Endometrial microvascular endothelial cells (primary cell): ENCODE measurements around the gene EME1. TPM values are rescaled to one million over a fixed set of nuclear protein-coding genes. Genes with fewer than 3 reads are reported as not detected.
"Not testable (repeated sequence)": the region's sequence is repeated elsewhere in the genome, so short reads cannot be mapped to it uniquely, and the experiment has no call there.

Experiments
- in situ Hi-C: cut with HindIII; loops from 2 replicates; pipeline ENCODE4 v1.10.0; 2017; ENCODE audit warnings: low sequenced_read_pairs, low pct_unique_long_range_greater_than_20kb; ENCODE audit errors: inconsistent ontology term
- total RNA-seq: library from RNA; depleted of rRNA; stranded (reverse); fragments of >200 nt; gene quantifications from one replicate; pipeline ENCODE4 v1.2.3, GENCODE V29; 2015; ENCODE audit errors: inconsistent ontology term

EME1 gene
- total RNA-seq, 1 donor from 2014 or later = 3.1 TPM

DNA sequence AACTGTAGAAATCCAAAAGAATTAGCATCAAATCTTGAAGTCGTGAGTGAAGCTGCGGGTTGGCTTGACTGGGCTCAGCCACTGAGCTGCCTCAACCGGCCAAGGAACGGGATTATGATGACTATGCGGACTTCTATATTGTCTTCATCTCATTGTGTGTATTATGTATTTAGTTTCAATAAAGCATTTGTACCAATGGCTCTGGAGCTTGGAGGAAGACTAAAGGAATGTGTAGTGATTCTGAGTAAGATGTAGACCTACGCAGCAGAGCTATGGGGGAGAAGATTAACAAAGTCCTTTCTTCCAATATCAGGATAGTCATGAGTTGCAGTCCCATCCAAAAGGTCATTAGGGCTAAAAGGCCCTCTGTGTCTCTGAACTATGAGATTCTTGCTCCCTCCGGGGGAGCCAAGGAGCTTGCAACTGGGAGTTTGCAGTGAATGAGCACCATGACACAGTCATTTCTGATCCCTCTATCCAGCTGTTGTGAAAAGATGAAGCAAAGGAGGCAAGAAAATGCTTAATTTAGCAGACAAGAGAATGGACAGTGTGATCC, 8.3 kb downstream of the EME1 start:
- in situ Hi-C loops = no loop called here

GRCh38 chr17:50381920-50382319, 8.9 kb downstream of the EME1 start:
- in situ Hi-C loops = no loop called here

GRCh38 chr17:50382931-50383330, 9.9 kb downstream of the EME1 start:
- in situ Hi-C loops = no loop called here

DNA sequence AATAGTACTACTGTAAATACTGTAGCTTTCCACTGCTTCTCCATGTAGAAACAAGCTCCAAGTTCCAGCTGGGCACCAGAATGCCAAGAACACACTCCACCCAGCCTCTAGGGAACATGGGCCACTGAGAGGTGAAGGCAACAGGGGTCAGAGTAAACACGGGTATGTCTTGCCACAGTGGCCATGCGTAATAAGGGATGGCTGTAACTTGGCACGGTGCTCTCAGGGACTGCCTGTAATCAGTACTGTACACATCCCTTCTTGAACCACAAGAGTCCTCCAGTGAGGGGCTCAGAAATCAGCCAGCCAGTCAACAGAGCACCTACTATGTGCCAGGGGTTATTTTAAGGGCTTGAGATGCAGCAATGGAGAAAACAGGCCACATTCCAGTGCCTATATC, 13.5 kb downstream of the EME1 start:
- in situ Hi-C loops = no loop called here

DNA sequence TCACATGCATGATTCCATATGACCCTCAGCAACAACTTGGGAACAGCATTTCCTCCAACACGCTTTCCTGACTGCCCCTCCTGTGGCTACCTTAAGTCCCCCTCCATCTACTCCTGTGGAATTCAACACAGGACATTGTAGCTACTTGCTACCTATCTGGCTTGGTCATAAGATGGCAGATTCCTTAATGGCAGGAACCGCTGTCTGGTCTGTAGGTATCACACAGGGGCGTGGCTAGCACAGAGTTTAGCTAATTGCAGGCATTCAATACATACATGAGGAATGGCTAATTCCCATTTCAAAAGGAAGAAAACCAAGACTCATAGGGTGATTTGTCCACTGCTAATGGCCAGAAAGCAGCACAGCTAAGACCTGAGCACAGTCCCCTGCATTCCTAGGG, 15.7 kb downstream of the EME1 start:
- in situ Hi-C loops = no loop called here

DNA sequence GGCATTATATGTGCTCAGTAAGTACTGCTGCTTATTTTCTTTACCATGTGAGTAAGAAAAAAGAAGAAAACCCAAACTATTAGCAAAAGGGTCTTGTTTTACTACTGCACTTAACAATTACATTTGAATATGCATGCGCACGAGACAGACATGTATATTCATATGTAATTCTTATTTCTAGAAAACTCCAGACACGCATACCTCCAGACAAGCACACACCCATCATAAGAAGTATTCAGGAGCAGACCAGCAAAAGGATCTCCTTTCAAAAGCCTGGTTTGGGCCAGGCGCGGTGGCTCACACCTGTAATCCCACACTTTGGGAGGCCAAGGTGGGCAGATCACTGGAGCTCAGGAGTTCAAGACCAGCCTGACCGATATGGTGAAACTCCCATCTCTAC, 16.5 kb downstream of the EME1 start:
- in situ Hi-C loops = no loop called here

DNA sequence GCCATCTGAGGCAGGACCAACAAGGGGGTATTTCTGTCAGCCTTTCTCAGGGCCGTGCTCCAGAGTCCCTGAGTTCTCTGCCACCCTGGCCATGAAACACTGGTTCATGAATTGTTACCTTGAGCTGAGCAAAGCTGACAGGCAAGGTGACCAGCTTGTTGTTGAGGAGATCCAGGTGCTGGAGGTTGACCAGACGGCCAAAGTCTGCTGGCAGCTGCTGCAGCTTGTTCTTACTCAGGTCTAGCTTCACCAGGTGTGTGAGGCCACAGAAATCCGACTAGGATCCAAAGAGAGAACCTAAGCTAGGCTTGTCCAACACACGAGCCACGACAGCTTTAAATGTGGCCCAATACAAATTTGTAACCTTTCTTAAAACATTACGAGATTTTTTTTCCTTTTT, 19.6 kb downstream of the EME1 start:
- in situ Hi-C loops = no loop called here

GRCh38 chr17:50393700-50394099, 20.7 kb downstream of the EME1 start:
- in situ Hi-C loops = no loop called here

GRCh38 chr17:50394711-50395110, 21.7 kb downstream of the EME1 start:
- in situ Hi-C loops = no loop called here

DNA sequence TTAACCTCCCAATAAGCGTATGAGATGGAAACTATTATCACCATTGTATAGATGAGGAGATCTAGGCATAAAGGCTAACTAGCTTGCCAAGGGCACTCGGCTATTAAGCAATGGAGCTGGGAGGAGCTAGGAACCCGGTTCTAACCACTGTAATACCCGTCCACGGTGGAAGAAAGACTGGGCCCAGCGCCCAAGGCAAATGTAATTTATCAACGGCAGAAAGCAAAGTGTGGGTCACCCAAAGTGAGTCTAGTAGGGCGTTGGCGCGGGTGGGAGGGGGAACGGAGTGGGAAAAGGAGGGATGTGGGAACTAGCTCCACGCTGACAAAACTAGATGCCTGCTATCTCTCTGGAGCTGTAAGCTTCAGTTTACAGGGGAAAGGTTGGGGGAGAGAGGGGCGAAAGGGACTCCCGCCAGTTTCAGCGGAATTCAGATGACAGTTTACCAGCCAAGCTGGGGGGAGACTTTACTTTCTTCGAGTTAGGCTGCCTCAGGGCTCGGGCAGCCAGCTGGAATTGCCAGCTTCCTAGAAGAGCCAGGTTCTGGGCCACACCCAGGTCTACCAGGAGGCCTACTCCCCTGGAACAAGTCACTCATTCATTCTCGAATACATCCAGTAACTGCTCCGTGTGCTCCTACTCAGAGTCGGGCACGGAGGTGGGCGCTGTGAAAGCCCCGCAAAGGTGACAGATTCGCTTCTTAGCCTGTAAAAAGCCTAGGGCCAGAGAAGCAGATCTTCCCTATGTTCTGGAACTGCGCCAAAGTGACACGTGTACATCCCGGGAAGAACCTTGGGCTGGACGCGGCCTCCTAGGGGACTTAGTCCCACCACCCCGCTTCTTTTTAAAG, 23.5 kb downstream of the EME1 start:
- in situ Hi-C loops = no loop called here

- in situ Hi-C loops = no loop called here
These were observed 24.3 kb downstream of the EME1 start, which contains the start of gene LRRC59 for GRCh38 chr17:50397111-50397918. LRRC59 (minus strand) TSS chr17:50397523; CDS start chr17:50397317, 206 bp downstream.

- in situ Hi-C loops = no loop called here
These were observed 24.9 kb downstream of the EME1 start for GRCh38 chr17:50397919-50398285.

- in situ Hi-C loops = not testable (repeated sequence)
These were observed 25.6 kb downstream of the EME1 start for GRCh38 chr17:50398672-50399071.

DNA sequence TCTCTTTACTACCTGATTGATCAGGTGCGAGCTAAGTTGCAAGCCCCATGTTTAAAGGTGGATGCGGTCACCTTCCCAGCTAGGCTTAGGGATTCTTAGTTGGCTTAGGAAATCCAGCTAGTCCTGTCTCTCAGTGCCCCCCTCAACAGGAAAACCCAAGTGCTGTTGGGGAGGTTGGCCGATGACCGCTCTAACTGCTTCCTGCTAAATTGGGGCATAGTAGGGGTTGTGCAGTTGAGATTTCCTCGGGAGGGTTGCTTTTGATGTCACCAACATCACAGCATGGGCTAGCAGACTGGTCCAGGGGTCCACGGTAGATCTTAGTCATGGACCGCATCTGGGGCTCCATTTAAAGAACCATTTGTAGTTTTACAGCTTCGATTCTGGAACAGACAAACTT, 26.6 kb downstream of the EME1 start:
- in situ Hi-C loops = not testable (repeated sequence)

DNA sequence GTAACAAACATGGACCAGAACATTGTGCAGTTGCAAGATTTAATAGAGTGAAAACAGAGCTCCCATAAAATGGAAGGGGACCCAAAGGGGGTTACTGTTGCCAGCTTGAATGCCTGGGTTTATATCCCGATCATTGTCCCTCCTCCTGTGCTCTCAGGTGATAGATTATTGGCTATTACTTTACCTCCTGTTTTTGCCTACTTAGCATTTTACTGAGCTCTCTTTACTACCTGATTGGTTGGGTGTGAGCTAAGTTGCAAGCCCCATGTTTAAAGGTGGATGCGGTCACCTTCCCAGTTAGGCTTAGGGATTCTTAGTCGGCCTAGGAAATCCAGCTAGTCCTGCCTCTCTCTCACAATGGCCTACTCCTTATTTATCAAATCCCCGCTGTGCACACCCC, 32.3 kb downstream of the EME1 start:
- in situ Hi-C loops = not testable (repeated sequence)

DNA sequence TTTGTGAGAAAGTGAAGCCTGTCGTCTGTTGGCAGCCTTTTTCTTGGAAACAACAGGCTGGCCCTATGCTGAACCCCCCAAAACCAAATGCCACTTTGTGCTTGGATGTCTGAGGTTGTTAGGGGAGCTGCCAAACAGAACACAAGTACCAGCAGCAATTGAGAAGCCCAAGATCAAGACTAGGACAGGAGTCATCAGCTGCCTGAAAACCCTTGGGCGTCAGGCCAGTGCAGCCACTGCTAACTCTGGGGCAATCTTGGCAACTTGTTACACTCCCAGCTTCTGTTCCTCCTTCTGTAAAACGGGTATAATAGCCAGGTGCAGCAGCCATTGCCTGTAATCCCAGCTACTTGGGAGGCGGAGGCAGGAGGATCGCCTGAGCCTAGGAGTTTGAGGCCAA, 33.5 kb downstream of the EME1 start:
- in situ Hi-C loops = no loop called here

DNA sequence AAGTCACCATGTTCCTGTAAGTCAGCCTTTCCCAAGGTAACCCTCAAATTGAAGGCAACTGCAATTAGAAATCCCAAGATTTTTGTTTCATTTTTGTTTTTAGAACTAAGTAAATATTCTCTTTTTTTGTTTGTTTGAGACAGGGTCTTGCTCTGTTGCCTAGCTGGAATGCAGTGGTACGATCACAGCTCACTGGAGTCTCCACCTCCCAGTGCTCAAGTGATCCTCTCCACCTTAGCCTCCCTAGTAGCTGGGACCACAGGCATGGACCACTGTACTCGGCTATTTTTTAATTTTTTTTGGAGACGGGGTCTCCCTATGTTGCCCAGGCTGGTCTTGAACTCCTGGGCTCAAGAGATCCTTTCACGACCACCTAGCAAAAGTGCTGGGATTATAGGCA, 34.9 kb downstream of the EME1 start:
- in situ Hi-C loops = no loop called here

DNA sequence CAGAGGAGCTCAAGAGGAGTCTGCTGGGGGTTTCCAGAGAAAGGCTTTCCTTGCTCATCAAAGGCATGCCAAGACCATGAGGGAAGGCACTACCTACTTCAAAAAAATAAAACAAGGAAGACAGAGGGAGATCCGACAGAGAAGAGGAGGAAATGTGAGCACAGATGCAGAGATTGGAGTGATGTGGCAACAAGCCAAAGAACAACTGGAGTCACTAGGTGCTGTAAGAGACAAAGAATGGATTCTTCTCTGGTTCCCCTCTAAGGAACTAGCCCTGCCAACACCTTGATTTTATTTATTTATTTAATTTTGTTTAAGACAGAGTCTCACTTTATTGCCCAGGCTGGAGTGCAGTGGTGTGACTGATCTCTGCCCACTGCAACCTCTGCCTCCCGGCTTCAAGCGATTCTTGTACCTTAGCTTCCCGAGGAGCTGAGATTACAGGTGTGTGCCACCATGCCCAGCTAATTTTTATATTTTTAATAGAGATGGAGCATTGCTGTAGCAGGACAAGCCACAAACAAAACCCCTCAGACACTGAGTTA, 39.2 kb downstream of the EME1 start:
- in situ Hi-C loops = no loop called here

GRCh38 chr17:50414808-50415207, 41.8 kb downstream of the EME1 start:
- in situ Hi-C loops = no loop called here

DNA sequence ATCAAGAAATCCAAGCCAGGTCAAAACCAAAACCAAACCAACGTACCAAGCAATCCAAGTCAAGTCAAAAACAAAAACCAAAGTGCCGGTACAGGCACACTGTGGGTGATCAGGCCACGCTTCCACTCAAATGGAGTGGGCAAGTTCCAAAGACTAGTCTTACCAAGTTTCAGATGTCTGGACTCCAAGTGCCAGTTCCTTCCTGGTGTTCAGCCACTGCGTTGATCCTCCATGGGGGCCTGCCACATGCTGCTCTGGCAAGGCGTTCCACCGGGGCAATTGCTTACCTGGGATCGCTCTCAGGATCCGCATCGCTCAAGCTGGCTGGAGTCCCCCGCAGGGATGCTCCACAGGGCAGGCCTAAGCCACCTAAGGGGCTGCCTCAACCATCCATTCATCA, 46.5 kb downstream of the EME1 start:
- in situ Hi-C loops = not testable (repeated sequence)
